AG09309 (cell line): Measurements from ENCODE around the gene ZBTB25.

ENCODE experiments used
- DNase-seq: peaks from one replicate; pipeline ENCODE4 v3.0.0-alpha.2; 2010; ENCODE audit warnings: low read depth
- H3K4me3 ChIP-seq: 2 replicates; pipeline ENCODE4 v1.5.1; 2011; ENCODE audit warnings: mild to moderate bottlenecking, low read depth, low read length, moderate library complexity; ENCODE audit not compliant: control insufficient read depth
- TF ChIP-seq, protein P1 (sequence below): IDR thresholded peaks from 2 replicates; pipeline ENCODE4 v1.5.1; 2011; ENCODE audit warnings: mild to moderate bottlenecking, low read depth, low read length, inconsistent platforms; ENCODE audit not compliant: insufficient read depth, control insufficient read depth; ENCODE audit errors: missing control alignments

The ZBTB25 gene, protein sequence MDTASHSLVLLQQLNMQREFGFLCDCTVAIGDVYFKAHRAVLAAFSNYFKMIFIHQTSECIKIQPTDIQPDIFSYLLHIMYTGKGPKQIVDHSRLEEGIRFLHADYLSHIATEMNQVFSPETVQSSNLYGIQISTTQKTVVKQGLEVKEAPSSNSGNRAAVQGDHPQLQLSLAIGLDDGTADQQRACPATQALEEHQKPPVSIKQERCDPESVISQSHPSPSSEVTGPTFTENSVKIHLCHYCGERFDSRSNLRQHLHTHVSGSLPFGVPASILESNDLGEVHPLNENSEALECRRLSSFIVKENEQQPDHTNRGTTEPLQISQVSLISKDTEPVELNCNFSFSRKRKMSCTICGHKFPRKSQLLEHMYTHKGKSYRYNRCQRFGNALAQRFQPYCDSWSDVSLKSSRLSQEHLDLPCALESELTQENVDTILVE

DNA sequence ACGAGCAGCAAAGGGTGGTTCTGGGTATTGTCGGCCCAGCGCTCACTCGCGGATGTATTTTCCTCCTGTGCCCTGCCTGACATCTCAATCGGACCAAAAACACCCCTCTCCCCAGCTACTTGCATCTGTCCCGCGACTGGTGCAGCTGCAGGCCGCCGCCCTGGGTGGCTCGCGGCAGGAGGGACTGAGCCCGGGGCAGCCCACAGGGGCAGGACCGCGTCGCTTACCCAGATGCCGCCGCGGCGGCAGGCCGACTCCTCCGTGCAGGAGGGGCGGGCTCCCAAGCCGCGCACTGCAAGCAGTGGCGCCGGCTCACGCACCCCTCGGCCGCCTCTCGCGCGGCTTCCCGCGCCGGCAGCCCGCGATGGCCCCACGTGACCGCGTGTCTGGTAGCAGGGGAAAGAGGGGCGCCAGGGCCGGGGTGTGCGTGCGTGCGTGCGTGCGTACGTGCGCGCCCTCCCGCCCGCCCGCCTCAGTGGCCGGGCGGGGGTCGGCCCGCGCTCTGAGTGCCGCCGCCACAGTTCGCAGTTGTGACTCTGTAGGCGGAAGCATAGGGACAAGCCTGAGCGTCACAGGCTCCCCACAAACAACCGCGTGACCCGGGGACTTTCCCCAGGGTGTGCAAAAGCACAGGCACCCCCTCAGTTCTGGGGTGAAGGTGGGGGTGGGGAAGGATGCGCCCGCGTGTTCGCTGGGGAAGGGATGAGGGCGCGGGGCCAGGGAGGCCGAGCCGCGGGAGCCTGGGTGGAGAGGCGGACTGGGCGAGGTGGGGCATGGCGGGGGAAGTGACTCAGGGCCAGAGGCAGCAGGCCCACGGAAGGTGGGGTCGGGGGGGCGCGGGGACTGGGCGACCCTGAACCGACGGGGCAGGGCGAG is at the start of gene ZBTB25:
Gene ZBTB25 (minus strand): TSS at position 405 of the 876 bp plus-strand sequence. CDS start 13,305 bp downstream, outside the sequence.
- DNase-seq = peak; percentile 73
- peak within 1 kb of the TSS; percentile 70 for H3K4me3 ChIP-seq
- TF ChIP-seq, protein P1, sequence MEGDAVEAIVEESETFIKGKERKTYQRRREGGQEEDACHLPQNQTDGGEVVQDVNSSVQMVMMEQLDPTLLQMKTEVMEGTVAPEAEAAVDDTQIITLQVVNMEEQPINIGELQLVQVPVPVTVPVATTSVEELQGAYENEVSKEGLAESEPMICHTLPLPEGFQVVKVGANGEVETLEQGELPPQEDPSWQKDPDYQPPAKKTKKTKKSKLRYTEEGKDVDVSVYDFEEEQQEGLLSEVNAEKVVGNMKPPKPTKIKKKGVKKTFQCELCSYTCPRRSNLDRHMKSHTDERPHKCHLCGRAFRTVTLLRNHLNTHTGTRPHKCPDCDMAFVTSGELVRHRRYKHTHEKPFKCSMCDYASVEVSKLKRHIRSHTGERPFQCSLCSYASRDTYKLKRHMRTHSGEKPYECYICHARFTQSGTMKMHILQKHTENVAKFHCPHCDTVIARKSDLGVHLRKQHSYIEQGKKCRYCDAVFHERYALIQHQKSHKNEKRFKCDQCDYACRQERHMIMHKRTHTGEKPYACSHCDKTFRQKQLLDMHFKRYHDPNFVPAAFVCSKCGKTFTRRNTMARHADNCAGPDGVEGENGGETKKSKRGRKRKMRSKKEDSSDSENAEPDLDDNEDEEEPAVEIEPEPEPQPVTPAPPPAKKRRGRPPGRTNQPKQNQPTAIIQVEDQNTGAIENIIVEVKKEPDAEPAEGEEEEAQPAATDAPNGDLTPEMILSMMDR = no peak

DNA sequence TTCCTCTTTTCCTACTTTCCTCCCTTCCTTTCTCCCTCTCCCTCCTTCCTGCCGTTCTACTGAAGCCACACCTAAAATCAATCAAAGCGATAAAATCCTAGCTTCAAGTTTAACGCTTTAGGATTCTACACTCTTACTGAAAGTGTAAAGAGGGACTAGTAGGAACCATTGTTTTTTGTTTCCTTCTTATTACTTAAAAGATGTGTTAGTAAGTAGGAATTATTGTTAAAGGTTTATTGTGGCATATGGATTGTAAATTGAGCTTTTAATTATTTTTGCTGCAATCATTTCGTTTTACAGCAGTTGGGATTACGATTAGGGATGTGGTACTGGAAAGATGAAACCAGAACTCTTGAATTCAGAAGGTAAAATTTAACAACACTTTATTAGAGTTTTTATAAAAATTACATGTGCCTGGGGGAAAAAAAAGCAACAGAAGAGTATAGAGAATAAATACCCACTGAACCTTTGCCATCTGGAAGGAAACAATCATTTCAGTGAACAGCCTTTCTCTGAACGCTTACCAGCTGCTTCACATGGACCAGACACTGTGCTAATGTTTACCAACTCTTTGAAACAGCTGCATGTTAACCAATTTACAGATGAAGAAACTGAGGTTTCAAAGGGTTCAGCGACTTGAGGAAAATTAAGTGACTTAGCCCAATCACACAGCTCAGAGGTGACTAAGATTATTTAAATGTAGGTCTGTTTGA is 47.1 kb upstream of the ZBTB25 start:
- no peak overlapping the region for H3K4me3 ChIP-seq
- TF ChIP-seq, protein P1 = no peak
- DNase-seq = no peak

DNA sequence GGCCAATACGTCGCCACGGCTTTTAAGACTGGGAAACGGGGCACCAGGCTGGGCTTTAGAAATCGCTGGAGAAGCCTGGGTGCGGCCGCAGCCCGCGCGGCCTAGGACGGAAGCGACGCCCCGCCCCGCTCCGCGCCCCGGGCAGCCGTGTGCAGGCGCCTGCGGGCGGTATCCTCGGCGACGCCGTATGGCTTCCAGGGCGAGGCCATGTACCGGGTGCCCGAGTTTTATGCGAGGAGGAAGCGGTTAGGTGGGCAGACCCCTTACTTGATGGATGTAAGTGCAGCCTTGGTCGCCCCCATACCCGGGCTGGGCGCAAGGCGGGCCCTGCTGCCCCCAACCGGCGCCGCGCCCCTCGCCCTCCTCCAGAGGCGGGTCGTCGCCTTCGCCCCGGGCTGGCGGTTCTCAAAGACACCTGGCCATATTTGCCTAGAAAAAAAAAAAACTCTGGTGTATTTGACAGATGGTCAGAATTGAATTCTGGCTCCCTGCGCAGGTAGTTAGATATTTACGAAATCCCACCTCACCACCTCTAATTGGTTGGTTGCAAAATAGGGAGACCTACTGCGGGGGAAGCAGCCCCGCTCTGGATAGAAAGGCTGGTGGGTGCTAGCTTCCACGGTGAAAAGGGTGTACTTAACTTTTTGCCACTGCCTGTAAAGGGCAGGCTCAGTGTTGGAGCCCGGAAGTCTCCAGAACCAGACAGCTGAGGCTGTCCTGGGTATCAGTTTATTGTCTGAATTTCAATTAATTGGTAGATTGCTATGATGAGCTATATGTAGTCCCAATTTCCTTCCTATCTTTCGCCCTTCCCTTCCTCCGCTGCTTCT is 46.4 kb upstream of the ZBTB25 start, which contains the start of gene PPP1R36:
Gene PPP1R36 (plus strand): TSS at position 171 of the 830 bp plus-strand sequence. CDS start 37 bp downstream, at position 208.
- peak within 1 kb of the TSS; percentile 30 for H3K4me3 ChIP-seq
- TF ChIP-seq, protein P1 = no peak
- no peak for DNase-seq

DNA sequence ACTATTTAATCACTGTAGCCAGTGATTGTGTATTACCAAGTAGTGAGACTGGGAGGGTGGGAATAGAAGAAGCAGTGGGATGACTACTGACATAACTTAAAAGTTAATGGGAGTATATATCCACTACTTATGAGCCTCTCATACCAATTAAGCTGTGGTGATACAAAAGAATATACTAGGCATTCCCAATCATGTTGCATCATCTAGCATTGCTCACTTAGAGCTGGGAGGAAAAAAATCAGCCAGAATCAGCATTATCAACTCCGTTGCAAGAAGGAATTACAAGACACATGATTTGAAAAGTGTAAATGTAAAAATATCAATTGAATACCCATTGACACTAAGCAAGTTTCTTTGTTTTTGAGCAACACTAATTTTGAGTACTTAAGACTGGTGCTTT is 45.4 kb upstream of the ZBTB25 start:
- TF ChIP-seq, protein P1 = no peak

DNA sequence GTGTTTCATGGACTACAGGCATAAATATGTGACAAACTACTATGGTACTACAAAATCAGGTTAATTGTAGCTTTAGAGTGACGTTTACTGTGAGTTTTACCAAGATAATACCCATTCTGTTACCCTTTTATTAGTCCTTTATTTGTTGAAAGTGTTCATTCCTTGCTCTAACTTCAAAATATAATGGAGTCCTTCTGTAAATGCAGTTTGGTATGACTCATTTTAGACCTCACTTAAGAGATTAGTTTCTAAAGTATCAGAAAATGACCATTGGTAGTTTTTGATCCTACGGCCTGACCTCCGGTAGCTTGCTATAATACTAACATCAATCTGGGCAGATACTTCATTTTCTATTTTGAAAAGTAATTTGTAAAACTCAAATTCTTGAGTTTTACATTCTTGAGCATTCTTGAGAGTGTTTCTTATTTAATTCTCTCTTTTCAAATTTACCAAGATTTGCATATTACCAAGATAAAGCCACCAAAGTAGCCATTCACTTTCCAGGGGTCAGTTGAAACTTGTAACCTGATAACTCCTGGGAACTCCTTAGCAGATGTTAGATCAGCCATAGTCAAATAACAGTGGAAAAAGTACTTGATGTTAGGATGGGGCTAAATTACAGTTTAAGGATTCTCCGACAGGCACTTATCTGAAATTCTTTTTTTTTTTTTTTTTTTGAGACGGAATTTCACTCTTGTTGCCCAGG is 41.1 kb upstream of the ZBTB25 start:
- H3K4me3 ChIP-seq = no peak overlapping the region
- no peak for DNase-seq
- TF ChIP-seq, protein P1 = no peak

More for the DNA sequence above, 45.4 kb upstream of the ZBTB25 start:
- DNase-seq = no peak
- no peak overlapping the region for H3K4me3 ChIP-seq
